Suprapubic skin (tissue), 4 donors: ENCODE results near the gene ECI2. TPM values are rescaled to one million over a fixed set of nuclear protein-coding genes. Genes with fewer than 3 reads are reported as not detected.

Experiments
- DNase-seq, 2 donors: peaks; one replicate each; pipeline ENCODE4 v3.0.0-alpha.2; 2019; ENCODE audit warnings: low spot score in 2 of 2
- H3K27ac ChIP-seq: fragments of 200-600 bp; sonication (generic); one replicate; pipeline ENCODE4 v1.5.1; 2019
- H3K27me3 ChIP-seq: fragments of 200-600 bp; sonication (generic); one replicate; pipeline ENCODE4 v1.5.1; 2019
- H3K36me3 ChIP-seq: fragments of 200-600 bp; sonication (generic); one replicate; pipeline ENCODE4 v1.5.1; 2019
- H3K4me1 ChIP-seq: fragments of 200-600 bp; sonication (generic); one replicate; pipeline ENCODE4 v1.5.1; 2019
- H3K4me3 ChIP-seq: fragments of 200-600 bp; sonication (generic); one replicate; pipeline ENCODE4 v1.5.1; 2019; ENCODE audit warnings: mild to moderate bottlenecking
- H3K9me3 ChIP-seq: fragments of 200-600 bp; sonication (generic); one replicate; pipeline ENCODE4 v1.5.1; 2019
- EP300 ChIP-seq: sonication (generic); formaldehyde crosslinking; IDR thresholded peaks from one replicate; pipeline ENCODE4 v1.6.1; 2017; ENCODE audit warnings: antibody characterized with exemption
- POLR2A ChIP-seq, 2 donors: fragments of 450-650 bp; IDR thresholded peaks; one replicate each; pipeline ENCODE4 v1.6.1; 2017; ENCODE audit warnings: antibody characterized with exemption in 2 of 2, mild to moderate bottlenecking in 2 of 2, moderate library complexity in 2 of 2
- POLR2AphosphoS5 ChIP-seq, 3 donors: sonication (generic); formaldehyde crosslinking; IDR thresholded peaks; one replicate each; pipeline ENCODE4 v1.6.1; 2017; ENCODE audit warnings: antibody characterized with exemption in 3 of 3
- WGBS: methylation state at CpG from one replicate; pipeline ENCODE4 v1.1.5; 2018; 5-methylcytosine and 5-hydroxymethylcytosine counted together
- total RNA-seq, 4 donors: library from RNA; depleted of rRNA; stranded (reverse); fragments of >200 nt; gene quantifications; one replicate each; pipeline ENCODE4 v1.1.0, GENCODE V29; 2016
- TF ChIP-seq, protein P1 (sequence below), 2 donors: fragments of 200-600 bp in 1 of 2; fragments of 450-650 bp in 1 of 2; sonication (generic) in 1 of 2; IDR thresholded peaks; one replicate each; pipeline ENCODE4 v1.5.1; 2016 to 2019; ENCODE audit warnings: antibody characterized with exemption in 2 of 2, mild to moderate bottlenecking in 1 of 2, moderate library complexity in 1 of 2

ECI2 gene
- total RNA-seq, 4 donors from 2014 or later: 18.5 to 48.8 (median 35.4) TPM

DNA sequence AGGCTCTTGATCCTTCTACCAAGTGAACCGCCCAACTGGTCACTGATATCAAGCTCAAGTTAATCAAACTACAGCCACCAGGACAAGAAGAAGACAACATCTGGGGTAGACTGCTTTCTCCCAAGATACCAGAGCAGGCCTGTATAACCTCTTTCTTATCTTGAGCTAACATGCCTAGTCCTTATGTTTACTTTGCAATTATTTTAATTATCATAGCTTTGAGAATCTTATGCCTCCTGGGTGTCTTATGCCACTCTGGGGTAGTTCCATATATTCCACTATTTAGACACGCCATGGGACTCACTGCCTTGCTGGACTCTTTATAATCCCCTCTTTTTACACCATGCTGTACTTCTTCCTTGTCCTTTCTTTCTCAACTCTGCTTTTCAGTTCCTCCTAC lies 41.5 kb upstream of the ECI2 start:
- Histone ChIP-seq H3K36me3 (no peaks in the 10 kb centered on the region), H3K9me3 (no peaks in the 10 kb centered on the region), H3K4me3 (no peak overlapping the region), H3K27ac (no peak overlapping the region), H3K27me3 (no peaks in the 10 kb centered on the region), H3K4me1 (no peaks in the 10 kb centered on the region)
- TF ChIP-seq, protein P1, sequence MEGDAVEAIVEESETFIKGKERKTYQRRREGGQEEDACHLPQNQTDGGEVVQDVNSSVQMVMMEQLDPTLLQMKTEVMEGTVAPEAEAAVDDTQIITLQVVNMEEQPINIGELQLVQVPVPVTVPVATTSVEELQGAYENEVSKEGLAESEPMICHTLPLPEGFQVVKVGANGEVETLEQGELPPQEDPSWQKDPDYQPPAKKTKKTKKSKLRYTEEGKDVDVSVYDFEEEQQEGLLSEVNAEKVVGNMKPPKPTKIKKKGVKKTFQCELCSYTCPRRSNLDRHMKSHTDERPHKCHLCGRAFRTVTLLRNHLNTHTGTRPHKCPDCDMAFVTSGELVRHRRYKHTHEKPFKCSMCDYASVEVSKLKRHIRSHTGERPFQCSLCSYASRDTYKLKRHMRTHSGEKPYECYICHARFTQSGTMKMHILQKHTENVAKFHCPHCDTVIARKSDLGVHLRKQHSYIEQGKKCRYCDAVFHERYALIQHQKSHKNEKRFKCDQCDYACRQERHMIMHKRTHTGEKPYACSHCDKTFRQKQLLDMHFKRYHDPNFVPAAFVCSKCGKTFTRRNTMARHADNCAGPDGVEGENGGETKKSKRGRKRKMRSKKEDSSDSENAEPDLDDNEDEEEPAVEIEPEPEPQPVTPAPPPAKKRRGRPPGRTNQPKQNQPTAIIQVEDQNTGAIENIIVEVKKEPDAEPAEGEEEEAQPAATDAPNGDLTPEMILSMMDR (IDR thresholded peaks at IDR 0.05): no peak
- TF ChIP-seq POLR2A (IDR thresholded peaks at IDR 0.05) (no peak), POLR2AphosphoS5 (IDR thresholded peaks at IDR 0.05) (no peak), EP300 (no peak)
- WGBS: 85% methylated on average over 2 of the region's 2 CpGs
- no peak for DNase-seq

DNA sequence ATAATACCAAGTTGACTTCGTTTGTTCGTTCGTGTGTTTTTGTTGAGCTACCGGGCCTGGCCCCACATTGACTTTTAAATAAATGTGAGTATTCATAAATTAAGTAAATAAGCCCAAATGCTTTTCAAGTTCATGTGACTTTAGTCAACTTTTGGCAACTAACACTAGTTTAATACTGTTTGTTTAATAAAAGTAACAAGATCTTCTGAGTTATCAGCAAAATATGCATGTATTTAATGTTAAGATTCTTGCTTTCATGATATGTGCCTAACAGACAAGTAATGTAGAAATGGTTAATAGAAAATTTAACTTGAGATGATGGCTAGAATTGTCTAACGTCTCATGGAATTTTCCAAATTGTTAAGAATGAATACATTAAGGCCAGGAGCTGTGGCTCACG lies 38.7 kb upstream of the ECI2 start:
- TF ChIP-seq EP300: no peak
- no peak for TF ChIP-seq POLR2A (IDR thresholded peaks at IDR 0.05)
- Histone ChIP-seq H3K27ac (no peak overlapping the region), H3K36me3 (no peaks in the 10 kb centered on the region), H3K27me3 (no peaks in the 10 kb centered on the region), H3K4me3 (no peak overlapping the region), H3K4me1 (no peaks in the 10 kb centered on the region), H3K9me3 (no peaks in the 10 kb centered on the region)
- 94% methylated on average over 6 of the region's 6 CpGs for WGBS
- no peak for DNase-seq

DNA sequence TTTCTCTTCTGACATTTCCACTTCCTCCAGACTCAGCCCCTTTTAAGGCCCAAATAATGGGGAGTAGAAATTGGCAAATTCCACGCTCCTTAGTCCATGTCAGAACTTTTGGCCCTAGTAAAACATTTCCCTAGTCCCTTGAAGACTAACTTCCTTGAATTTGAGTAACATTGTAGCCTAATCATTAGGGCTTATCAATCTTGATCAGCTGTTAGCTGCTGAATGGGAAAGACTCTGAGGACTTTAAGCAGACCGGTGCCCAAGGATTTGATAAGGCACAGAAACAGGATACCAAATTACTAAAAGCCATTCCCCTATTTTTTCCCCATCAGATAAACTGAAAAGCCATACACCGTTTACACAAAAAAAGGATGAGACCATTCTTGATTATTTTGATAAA lies 37.0 kb upstream of the ECI2 start:
- no peaks in the 10 kb centered on the region for H3K4me1 ChIP-seq
- no peaks in the 10 kb centered on the region for H3K27me3 ChIP-seq
- DNase-seq: no peak
- WGBS: 75% methylated on average over 3 of the region's 3 CpGs
- no peak overlapping the region for H3K27ac ChIP-seq
- TF ChIP-seq, protein P1 (IDR thresholded peaks at IDR 0.05): no peak
- TF ChIP-seq POLR2A (IDR thresholded peaks at IDR 0.05) (no peak), EP300 (no peak), POLR2AphosphoS5 (IDR thresholded peaks at IDR 0.05) (no peak)
- H3K4me3 ChIP-seq: no peak overlapping the region
- H3K9me3 ChIP-seq: no peaks in the 10 kb centered on the region
- no peaks in the 10 kb centered on the region for H3K36me3 ChIP-seq

DNA sequence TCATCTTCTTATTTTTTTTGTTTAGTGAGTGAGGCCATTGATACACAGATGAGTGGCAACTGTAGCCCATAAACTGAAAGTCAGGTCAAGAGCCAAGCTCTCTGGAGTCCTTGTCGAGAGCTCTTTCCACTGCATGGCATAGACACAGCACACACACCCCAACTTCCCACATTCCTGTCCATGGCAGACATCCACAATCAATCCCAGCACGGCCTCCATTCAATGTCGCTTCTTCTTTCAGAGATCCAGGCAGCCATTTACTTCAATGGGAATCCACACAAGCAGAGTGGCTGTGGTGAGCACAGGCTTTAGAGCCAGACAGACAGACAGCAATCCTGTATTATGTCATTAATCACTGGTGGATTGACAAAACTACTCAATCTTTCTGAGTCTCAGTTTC lies 34.9 kb upstream of the ECI2 start:
- H3K4me3 ChIP-seq: no peak overlapping the region
- H3K27ac ChIP-seq: no peak overlapping the region
- H3K9me3 ChIP-seq: no peaks in the 10 kb centered on the region
- H3K4me1 ChIP-seq: no peaks in the 10 kb centered on the region
- WGBS: 94% methylated on average over 3 of the region's 3 CpGs
- H3K27me3 ChIP-seq: no peaks in the 10 kb centered on the region
- DNase-seq: no peak
- H3K36me3 ChIP-seq: no peaks in the 10 kb centered on the region
- TF ChIP-seq EP300 (no peak), POLR2A (IDR thresholded peaks at IDR 0.05) (no peak), POLR2AphosphoS5 (IDR thresholded peaks at IDR 0.05) (no peak)
- TF ChIP-seq, protein P1 (IDR thresholded peaks at IDR 0.05): no peak

DNA sequence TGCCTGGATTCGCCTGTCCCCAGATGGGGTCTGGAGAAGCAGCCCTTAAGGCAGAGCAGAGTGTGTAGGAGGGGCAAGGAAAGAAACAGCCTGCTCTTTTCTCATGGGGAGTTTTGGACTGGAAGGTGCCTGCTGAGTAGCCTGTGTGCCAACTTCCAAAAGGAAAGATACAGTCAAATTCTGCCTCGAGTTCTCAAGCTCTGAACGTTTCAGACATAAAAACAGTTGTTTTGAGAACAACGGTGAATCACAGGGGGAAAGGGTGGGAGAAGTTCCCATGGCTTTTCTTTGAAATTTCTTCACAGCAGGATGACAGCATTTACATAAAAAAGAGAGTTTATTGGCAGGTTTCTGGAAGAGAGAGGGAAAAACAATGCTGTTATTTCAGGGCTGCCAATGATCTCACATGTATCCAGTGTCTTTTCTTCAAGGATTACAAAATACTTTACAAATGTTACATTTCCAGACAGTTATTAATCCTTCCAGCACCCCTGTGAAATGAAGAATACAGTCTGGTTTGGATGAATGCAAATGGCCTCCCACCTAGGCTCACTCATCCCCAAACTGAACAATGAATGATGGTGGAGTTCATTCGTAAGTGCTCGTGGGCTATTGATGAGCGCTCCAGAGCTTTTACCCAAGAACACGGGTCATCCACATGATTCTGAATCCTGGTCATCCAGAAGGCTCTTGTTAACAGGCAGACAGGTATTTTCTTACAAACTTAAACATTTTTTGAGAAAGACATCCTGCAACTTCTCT lies 33.8 kb upstream of the ECI2 start:
- Histone ChIP-seq H3K27ac (no peak overlapping the region), H3K4me3 (no peak overlapping the region), H3K9me3 (no peaks in the 10 kb centered on the region), H3K36me3 (no peaks in the 10 kb centered on the region), H3K4me1 (no peaks in the 10 kb centered on the region), H3K27me3 (no peaks in the 10 kb centered on the region)
- TF ChIP-seq, protein P1 (IDR thresholded peaks at IDR 0.05): no peak
- TF ChIP-seq POLR2A (IDR thresholded peaks at IDR 0.05) (no peak), EP300 (no peak), POLR2AphosphoS5 (IDR thresholded peaks at IDR 0.05) (no peak)
- WGBS: 54% methylated on average over 8 of the region's 8 CpGs
- DNase-seq: no peak

DNA sequence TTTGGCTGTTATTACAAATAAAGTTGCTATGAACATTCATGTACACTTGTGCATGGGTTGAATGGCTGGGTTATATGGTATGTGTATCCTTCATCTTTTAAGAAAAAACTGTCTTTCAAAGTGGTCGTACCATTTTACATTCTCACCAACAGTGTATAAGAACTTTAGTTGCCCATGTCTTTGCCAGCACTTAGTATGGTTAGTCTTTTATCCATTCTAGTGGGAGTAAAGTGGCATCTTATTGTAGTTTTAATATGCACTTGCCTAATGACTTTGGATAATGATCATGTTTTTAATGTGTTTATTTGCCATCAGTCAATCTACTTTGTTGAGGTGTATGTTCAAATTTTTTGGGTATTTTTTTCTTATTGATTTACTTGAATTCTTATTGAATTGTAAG lies 32.5 kb upstream of the ECI2 start:
- no peak overlapping the region for H3K27ac ChIP-seq
- no peak for DNase-seq
- TF ChIP-seq, protein P1 (IDR thresholded peaks at IDR 0.05): no peak
- TF ChIP-seq POLR2AphosphoS5 (IDR thresholded peaks at IDR 0.05): no peak
- TF ChIP-seq POLR2A (IDR thresholded peaks at IDR 0.05): no peak
- TF ChIP-seq EP300: no peak
- H3K27me3 ChIP-seq: no peaks in the 10 kb centered on the region
- no peaks in the 10 kb centered on the region for H3K4me1 ChIP-seq
- no peaks in the 10 kb centered on the region for H3K36me3 ChIP-seq
- no peaks in the 10 kb centered on the region for H3K9me3 ChIP-seq
- H3K4me3 ChIP-seq: no peak overlapping the region
- WGBS: 96% methylated on average over 1 of the region's 1 CpG
